Measurements from ENCODE around the gene LINC01488.

GRCh38 chr11:69474736-69475135 lies 6.7 kb upstream of the LINC01488 start:
- TF ChIP-seq EZH2phosphoT487 (IDR thresholded peaks at IDR 0.05; ENCODE audit: insufficient read depth, low read depth) (no peak), EZH2 (IDR thresholded peaks at IDR 0.05; ENCODE audit: insufficient read depth, poor library complexity, severe bottlenecking) (no peak)

Measured in GM23248 (cell line).